ENCODE measurements around the gene TOPAZ1. TPM values are rescaled to one million over a fixed set of nuclear protein-coding genes. Genes with fewer than 3 reads are reported as not detected.
"Not testable (repeated sequence)": the region's sequence is repeated elsewhere in the genome, so short reads cannot be mapped to it uniquely, and the experiment has no call there.

The TOPAZ1 gene
- total RNA-seq, 1 experiment from 2014 or later, result not detected

DNA sequence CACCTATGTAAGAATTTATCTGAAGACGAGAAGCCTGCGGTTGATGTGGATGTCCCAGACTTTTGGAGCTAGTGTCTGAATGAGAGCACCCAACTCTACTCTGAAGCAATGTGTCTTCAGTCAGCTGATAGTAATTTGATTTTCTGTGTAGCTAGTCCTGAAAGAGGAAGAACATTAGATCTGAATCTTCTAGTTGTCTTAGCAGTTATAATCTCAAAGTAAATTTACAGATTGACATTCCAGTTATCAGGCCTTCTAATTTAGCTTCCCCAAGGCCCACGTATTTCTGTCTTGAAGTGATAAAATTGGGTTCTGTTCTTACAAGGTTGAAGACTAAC lies 98.3 kb downstream of the TOPAZ1 start:
- DNase-seq, result no peak
- no peak overlapping the region for H3K4me3 ChIP-seq
- H3K27me3 ChIP-seq, result no peaks in the 10 kb centered on the region
- H3K36me3 ChIP-seq, result peaks cover 2% of the 10 kb centered on the region; the same call in 1 of the 2 replicates
- H3K9me3 ChIP-seq, result no peaks in the 10 kb centered on the region

DNA sequence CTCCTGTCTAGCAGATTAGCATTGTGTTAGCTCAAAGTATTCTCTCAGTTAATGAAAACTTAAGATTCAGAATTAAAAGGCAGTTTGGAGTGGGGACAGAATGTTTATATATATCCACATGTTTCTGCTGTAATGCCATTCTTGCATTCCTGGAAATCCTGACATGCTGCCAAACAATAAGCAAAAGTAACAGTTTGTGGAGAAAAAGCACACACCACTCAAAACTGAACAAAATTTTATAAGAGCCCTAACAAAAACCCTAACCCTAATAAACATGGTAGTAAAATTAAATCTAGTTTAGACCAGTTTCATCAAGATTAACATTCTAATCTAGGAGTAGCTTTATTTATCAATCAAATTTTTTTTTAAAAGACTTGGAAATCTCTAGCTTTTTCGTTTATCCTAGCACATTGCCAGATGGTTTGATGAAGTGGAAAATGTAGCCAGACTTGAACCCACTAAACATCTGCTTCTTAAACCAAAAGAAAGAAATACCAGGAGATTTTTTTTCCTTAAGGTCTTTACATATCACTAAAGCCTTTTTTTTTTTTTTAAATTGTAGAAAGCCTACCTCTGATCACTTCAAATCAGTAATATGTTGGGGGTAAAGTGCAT lies 100.6 kb downstream of the TOPAZ1 start:
- DNase-seq, result no peak
- Histone ChIP-seq H3K4me3 (no peak overlapping the region), H3K9me3 (no peaks in the 10 kb centered on the region), H3K27me3 (no peaks in the 10 kb centered on the region), H3K36me3 (peaks cover 2% of the 10 kb centered on the region; the same call in 1 of the 2 replicates)

- Histone ChIP-seq H3K36me3 (peaks cover 2% of the 10 kb centered on the region; the same call in 1 of the 2 replicates), H3K9me3 (no peaks in the 10 kb centered on the region), H3K27me3 (no peaks in the 10 kb centered on the region), H3K4me3 (no peak overlapping the region)
- DNase-seq, result no peak
Observed at GRCh38 chr3:44343421-44343820, 101.7 kb downstream of the TOPAZ1 start.

- not testable (repeated sequence) for H3K9me3 ChIP-seq, H3K4me3 ChIP-seq, DNase-seq, H3K27me3 ChIP-seq, H3K36me3 ChIP-seq
Observed at GRCh38 chr3:44346590-44346989, 104.9 kb downstream of the TOPAZ1 start.

DNA sequence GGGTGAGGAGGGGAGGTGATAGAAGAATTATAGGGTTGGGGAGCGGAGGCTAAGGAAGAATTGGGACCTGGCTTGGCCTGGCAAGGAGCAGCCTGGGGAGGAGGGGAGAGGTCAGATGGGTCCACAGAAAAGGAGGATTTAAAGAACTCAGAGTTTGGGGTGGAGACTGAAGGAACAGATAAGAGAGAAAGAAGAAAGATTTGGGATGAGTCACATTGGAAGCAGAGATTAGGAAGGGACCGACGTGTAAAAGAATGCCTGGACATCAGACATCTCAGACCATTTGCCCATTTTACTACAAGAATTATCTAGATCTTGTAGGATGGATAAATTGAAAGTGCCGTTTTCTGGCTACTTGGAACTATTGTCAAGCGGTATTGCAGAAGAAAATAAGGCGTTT lies 107.3 kb downstream of the TOPAZ1 start:
- H3K27me3 ChIP-seq, result no peaks in the 10 kb centered on the region
- H3K4me3 ChIP-seq, result no peak overlapping the region
- DNase-seq, result no peak
- H3K9me3 ChIP-seq, result no peaks in the 10 kb centered on the region
- H3K36me3 ChIP-seq, result no peaks in the 10 kb centered on the region

GRCh38 chr3:44353355-44353924 lies 111.8 kb downstream of the TOPAZ1 start:
- Histone ChIP-seq H3K9me3 (no peaks in the 10 kb centered on the region), H3K36me3 (no peaks in the 10 kb centered on the region), H3K27me3 (no peaks in the 10 kb centered on the region), H3K4me3 (no peak overlapping the region)
- DNase-seq, result no peak

- H3K9me3 ChIP-seq, result no peaks in the 10 kb centered on the region
- H3K4me3 ChIP-seq, result no peak overlapping the region
- H3K36me3 ChIP-seq, result no peaks in the 10 kb centered on the region
- H3K27me3 ChIP-seq, result no peaks in the 10 kb centered on the region
- peak; percentile 28 for DNase-seq
Observed at GRCh38 chr3:44355362-44356033, 113.8 kb downstream of the TOPAZ1 start.

DNA sequence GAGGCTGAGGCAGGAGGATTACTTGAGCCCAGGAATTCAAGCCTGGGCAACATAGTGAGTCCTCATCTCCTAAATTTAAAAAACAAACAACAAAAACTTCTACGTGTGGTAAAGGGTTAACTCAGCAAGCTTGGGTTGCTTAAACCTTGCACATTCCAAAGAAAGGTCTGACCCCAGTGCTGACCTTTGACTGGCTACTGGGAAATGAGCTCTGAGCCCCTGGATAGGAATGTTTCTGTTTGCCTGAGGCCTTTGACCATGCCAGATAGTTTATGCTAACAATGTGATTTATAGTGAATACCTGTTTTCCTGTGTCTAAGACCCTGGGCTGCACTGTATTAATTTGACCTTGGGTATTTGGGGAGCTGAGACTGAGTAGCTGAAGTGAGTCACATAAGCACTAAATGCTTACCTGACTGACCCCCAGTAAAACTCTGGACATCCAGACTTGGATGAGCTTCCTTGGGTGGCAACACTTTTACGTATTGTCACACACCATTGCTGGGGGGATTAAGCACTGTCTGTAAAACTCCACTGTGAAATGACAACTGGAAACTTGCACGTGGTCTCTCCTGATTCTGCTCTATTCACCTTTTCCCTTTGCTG lies 117.6 kb downstream of the TOPAZ1 start:
- Histone ChIP-seq H3K27me3 (no peaks in the 10 kb centered on the region), H3K4me3 (no peak overlapping the region), H3K36me3 (no peaks in the 10 kb centered on the region), H3K9me3 (no peaks in the 10 kb centered on the region)
- DNase-seq, result no peak

- Histone ChIP-seq H3K27me3 (no peaks in the 10 kb centered on the region), H3K36me3 (no peaks in the 10 kb centered on the region), H3K9me3 (no peaks in the 10 kb centered on the region), H3K4me3 (no peak overlapping the region)
- DNase-seq, result no peak
Observed at GRCh38 chr3:44363591-44363990, 121.9 kb downstream of the TOPAZ1 start.

DNA sequence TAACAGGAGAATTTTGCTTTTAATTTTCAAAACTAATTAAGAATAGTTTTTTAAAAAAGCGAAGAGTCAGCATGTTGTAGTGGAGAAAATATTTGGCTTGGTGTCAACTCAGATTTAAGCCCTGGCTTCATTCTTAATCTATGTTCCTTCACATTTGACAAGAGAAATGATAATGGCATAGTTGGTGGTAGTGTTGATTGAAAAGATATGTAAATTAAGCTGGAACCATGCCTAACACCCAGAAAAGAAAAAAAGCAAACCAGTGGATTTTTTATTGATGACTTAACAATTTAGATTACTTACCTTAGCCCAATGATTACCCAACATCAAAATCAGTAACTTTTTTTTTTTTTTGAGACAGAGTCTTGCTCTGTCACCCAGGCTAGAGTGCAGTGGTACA lies 124.3 kb downstream of the TOPAZ1 start:
- H3K36me3 ChIP-seq, result no peaks in the 10 kb centered on the region
- no peak overlapping the region for H3K4me3 ChIP-seq
- no peak for DNase-seq
- no peaks in the 10 kb centered on the region for H3K27me3 ChIP-seq
- no peaks in the 10 kb centered on the region for H3K9me3 ChIP-seq

DNA sequence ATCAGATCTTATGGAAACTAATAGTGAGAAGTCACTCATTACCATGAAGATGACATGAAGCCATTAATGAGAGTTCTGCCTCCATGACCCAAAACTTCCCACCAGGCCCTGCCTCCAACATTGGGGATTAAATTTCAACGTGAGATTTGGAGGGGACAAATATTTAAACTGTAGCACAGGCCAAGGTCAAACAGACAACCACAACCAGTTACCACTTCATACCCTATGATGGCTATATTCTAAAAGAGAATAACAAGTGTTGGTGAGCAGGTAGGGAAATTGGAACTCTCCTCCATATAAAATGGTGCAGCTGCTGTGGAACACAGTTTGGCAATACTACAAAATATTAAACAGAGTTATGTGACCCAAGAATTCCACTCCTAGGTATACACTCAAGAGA lies 133.8 kb downstream of the TOPAZ1 start:
- no peaks in the 10 kb centered on the region for H3K27me3 ChIP-seq
- H3K4me3 ChIP-seq, result no peak overlapping the region
- H3K36me3 ChIP-seq, result no peaks in the 10 kb centered on the region; the same call in 1 of the 2 replicates
- no peak for DNase-seq
- H3K9me3 ChIP-seq, result no peaks in the 10 kb centered on the region

Other genes with a start within 250 kb of the TOPAZ1 start
- gene TCAIM, start 96.9 kb downstream of the TOPAZ1 start, total RNA-seq (2014; rRNA removed; shearing (Covaris generic); ENCODE audit: low replicate concordance), result 15.2 and 31.4 TPM in 2 replicates
- 3.9 and 6.0 TPM in 2 replicates for gene ZNF445, start 235.8 kb downstream of the TOPAZ1 start, total RNA-seq (2014; rRNA removed; shearing (Covaris generic); ENCODE audit: low replicate concordance)

All from MG63 (cell line).